Measurements from ENCODE around the gene SPEF2.
"Not testable (repeated sequence)": the region's sequence is repeated elsewhere in the genome, so short reads cannot be mapped to it uniquely, and the experiment has no call there.

SPEF2 gene

GRCh38 chr5:35826056-35826455, 208.4 kb downstream of the SPEF2 start:
- no peak for DNase-seq

- no peak for DNase-seq
Observed at GRCh38 chr5:35826554-35826953, 208.9 kb downstream of the SPEF2 start.

GRCh38 chr5:35828082-35828598, 210.5 kb downstream of the SPEF2 start:
- no peak for DNase-seq

- DNase-seq: no peak
Observed at GRCh38 chr5:35830587-35830986, 212.9 kb downstream of the SPEF2 start.

- no peak for DNase-seq
Observed at GRCh38 chr5:35832762-35833161, 215.1 kb downstream of the SPEF2 start.

GRCh38 chr5:35833224-35833623, 215.6 kb downstream of the SPEF2 start:
- DNase-seq: no peak

- no peak for DNase-seq
Observed at GRCh38 chr5:35835796-35836742, 218.4 kb downstream of the SPEF2 start.

- no peak for DNase-seq
Observed at GRCh38 chr5:35838370-35839042, 220.8 kb downstream of the SPEF2 start.

- no peak for DNase-seq
Observed at GRCh38 chr5:35842856-35843255, 225.2 kb downstream of the SPEF2 start.

- not testable (repeated sequence) for DNase-seq
Observed at GRCh38 chr5:35845508-35845907, 227.8 kb downstream of the SPEF2 start.

GRCh38 chr5:35847491-35847890, 229.8 kb downstream of the SPEF2 start:
- DNase-seq: no peak

- DNase-seq: no peak
Observed at GRCh38 chr5:35847961-35848360, 230.3 kb downstream of the SPEF2 start.

- DNase-seq: no peak
Observed at GRCh38 chr5:35849860-35850259, 232.2 kb downstream of the SPEF2 start.

GRCh38 chr5:35850967-35851680, 233.5 kb downstream of the SPEF2 start:
- DNase-seq: no peak

- DNase-seq: no peak
Observed at GRCh38 chr5:35852084-35852734, 234.5 kb downstream of the SPEF2 start.

GRCh38 chr5:35852773-35853172, 235.1 kb downstream of the SPEF2 start:
- DNase-seq: no peak

GRCh38 chr5:35853631-35854030, 236.0 kb downstream of the SPEF2 start:
- no peak for DNase-seq

- DNase-seq: no peak
Observed at GRCh38 chr5:35854248-35854647, 236.6 kb downstream of the SPEF2 start.

- no peak for DNase-seq
Observed at GRCh38 chr5:35855187-35855586, 237.5 kb downstream of the SPEF2 start.

- DNase-seq: not testable (repeated sequence)
Observed at GRCh38 chr5:35856186-35856764, 238.6 kb downstream of the SPEF2 start.

GRCh38 chr5:35856765-35857351, 239.2 kb downstream of the SPEF2 start, which contains the start of gene IL7R:
IL7R (plus strand) TSS chr5:35856891; CDS start chr5:35856978, 87 bp downstream.
- no peak for DNase-seq

Data from NCI-H1092 (cell line).